ENCODE results near the gene CCDC127.

DNA sequence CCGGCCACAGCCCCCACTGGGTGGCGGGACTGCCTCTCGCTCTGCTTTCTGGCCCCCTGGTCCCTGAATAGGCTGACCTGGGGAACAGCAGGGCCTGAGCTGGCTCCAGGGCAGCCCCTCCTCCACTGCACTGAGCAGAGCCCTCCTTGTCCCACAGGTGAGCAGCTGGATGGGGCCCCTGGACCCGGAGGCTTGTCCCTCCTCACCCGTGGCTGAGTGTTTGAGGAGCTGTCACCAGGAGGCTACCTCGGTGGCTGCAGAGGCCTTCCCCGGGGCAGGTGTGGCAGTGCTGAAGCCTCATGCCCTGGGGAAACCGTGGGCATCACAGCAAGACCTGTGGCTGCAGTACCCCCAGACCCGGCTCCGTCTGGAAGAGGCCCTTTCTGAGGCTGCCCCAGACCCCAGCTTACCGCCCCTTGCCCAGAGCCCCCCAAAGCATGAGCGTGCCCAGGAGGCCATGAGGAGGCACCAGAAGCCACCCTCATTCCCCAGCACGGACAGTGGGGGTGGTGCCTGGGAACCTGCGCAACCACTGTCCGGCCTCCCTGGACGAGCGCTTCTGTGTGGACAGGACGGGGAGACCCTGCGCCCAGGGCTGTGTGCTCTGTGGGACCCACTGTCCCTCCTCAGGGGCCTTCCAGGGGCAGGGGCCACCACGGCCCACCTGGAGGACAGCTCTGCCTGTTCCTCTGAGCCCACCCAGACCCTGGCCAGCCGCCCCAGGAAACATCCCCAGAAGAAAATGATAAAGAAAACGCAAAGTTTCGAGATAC, 55.2 kb downstream of the CCDC127 start:
- no peak for TF ChIP-seq MYC (IDR thresholded peaks at IDR 0.05; ENCODE audit: low read depth, low read length)
- no peak for TF ChIP-seq EZH2 (IDR thresholded peaks at IDR 0.05; ENCODE audit: borderline replicate concordance, low read depth, low read length, severe bottlenecking)
- TF ChIP-seq, protein P1, sequence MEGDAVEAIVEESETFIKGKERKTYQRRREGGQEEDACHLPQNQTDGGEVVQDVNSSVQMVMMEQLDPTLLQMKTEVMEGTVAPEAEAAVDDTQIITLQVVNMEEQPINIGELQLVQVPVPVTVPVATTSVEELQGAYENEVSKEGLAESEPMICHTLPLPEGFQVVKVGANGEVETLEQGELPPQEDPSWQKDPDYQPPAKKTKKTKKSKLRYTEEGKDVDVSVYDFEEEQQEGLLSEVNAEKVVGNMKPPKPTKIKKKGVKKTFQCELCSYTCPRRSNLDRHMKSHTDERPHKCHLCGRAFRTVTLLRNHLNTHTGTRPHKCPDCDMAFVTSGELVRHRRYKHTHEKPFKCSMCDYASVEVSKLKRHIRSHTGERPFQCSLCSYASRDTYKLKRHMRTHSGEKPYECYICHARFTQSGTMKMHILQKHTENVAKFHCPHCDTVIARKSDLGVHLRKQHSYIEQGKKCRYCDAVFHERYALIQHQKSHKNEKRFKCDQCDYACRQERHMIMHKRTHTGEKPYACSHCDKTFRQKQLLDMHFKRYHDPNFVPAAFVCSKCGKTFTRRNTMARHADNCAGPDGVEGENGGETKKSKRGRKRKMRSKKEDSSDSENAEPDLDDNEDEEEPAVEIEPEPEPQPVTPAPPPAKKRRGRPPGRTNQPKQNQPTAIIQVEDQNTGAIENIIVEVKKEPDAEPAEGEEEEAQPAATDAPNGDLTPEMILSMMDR (IDR thresholded peaks at IDR 0.05; ENCODE audit: extremely low read depth in 1 of 2, insufficient read depth in 1 of 2, low read depth in 1 of 2, low read length in 2 of 2): no peak
- no peak for TF ChIP-seq GATA2 (IDR thresholded peaks at IDR 0.05; ENCODE audit: insufficient read depth, insufficient read length, low read depth, low read length)
- no peak for TF ChIP-seq POLR2AphosphoS5 (IDR thresholded peaks at IDR 0.05; ENCODE audit: insufficient read depth, low read depth, low read length)
- no peak for TF ChIP-seq FOS (IDR thresholded peaks at IDR 0.05; ENCODE audit: borderline replicate concordance, insufficient read depth, low read length)
- TF ChIP-seq, protein P2, sequence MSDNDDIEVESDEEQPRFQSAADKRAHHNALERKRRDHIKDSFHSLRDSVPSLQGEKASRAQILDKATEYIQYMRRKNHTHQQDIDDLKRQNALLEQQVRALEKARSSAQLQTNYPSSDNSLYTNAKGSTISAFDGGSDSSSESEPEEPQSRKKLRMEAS (IDR thresholded peaks at IDR 0.05; ENCODE audit: insufficient read depth, insufficient read length): no peak
- TF ChIP-seq POLR2A (IDR thresholded peaks at IDR 0.05; ENCODE audit: low read depth, low read length): no peak

Data from endothelial cell of umbilical vein (primary cell).